Measurements from ENCODE around the gene SYCP2. TPM values are rescaled to one million over a fixed set of nuclear protein-coding genes. Genes with fewer than 3 reads are reported as not detected.

SYCP2 gene
- total and polyA plus RNA-seq, 2 of the 8 experiments (the other 6 are each of a cell fraction or from before 2014, with no cell fraction given): 0.02 to 0.50 TPM

DNA sequence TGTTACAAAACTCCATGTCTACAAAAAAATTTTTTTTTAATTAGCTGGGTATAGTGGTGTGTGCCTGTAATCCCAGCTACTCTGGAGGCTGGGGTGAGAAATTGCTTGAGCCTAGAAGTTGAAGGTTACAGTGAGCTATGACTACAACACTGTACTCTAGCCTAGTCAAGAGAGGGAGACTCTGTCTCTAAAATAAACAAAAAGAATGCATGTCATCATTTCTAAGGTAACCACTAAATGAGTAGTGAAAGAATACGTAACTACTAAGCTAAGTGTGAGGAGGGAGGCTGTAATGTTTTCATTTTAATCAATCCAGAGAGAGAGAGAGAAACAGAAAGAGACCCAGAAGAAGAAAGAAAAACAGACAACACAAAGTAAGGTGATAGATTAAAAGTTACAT, 9.9 kb downstream of the SYCP2 start:
- Histone ChIP-seq H3K79me1 (ENCODE audit: low read depth, low read length) (no peaks in the 10 kb centered on the region), H2AFZ (ENCODE audit: low read length) (no peak overlapping the region), H3K79me2 (ENCODE audit: control insufficient read depth in 1 of 2, insufficient read depth in 2 of 2, low read length in 2 of 2) (no peaks in the 10 kb centered on the region), H3K4me1 (replicated peaks in 1 of 4; ENCODE audit: control insufficient read depth in 3 of 4, insufficient read depth in 4 of 4, low read length in 3 of 4) (no peaks in the 10 kb centered on the region), H3K4ac (replicated peaks; ENCODE audit: insufficient read length, low read depth, low read length) (no peak overlapping the region), H3K56ac (replicated peaks; ENCODE audit: insufficient read length, low read depth, low read length) (no peak overlapping the region), H3K36me3 (ENCODE audit: control insufficient read depth in 2 of 4, insufficient read depth in 4 of 4, low read length in 3 of 4) (no peaks in the 10 kb centered on the region), H4K20me1 (replicated peaks in 1 of 2; ENCODE audit: control insufficient read depth in 1 of 2, insufficient read depth in 2 of 2, low read length in 2 of 2) (no peaks in the 10 kb centered on the region), H3K4me2 (ENCODE audit: insufficient read depth in 1 of 2, low read depth in 2 of 2, low read length in 2 of 2) (no peak overlapping the region), H4K5ac (ENCODE audit: insufficient read length, low read depth, low read length) (no peak overlapping the region), H2BK20ac (ENCODE audit: low read length) (no peak overlapping the region), H4K91ac (replicated peaks; ENCODE audit: insufficient read length, low read length) (no peak overlapping the region), H3K9ac (replicated peaks in 1 of 4; ENCODE audit: extremely low read depth in 1 of 4, low read depth in 3 of 4, low read length in 3 of 4) (no peak overlapping the region), H3K4me3 (ENCODE audit: extremely low read depth in 1 of 4, insufficient read depth in 2 of 4, low read depth in 3 of 4, low read length in 4 of 4) (no peak overlapping the region), H2BK15ac (ENCODE audit: low read length) (no peak overlapping the region), H3K18ac (ENCODE audit: extremely low read depth, low read length) (no peak overlapping the region), H2BK120ac (replicated peaks; ENCODE audit: low read depth, low read length) (no peak overlapping the region), H3K14ac (ENCODE audit: insufficient read length) (no peak overlapping the region), H2BK5ac (ENCODE audit: low read depth, low read length) (no peak overlapping the region), H3K27ac (ENCODE audit: low read depth, low read length) (no peak overlapping the region), H3K23ac (ENCODE audit: insufficient read length) (no peak overlapping the region), H4K8ac (ENCODE audit: extremely low read depth, insufficient read depth, low read length) (no peak overlapping the region), H3K23me2 (ENCODE audit: low read depth, low read length) (no peaks in the 10 kb centered on the region), H3K9me3 (ENCODE audit: insufficient read depth in 2 of 2, low read depth in 1 of 2, low read length in 1 of 2) (no peaks in the 10 kb centered on the region), H3K27me3 (replicated peaks in 1 of 4; ENCODE audit: control insufficient read depth in 3 of 4, extremely low read depth in 1 of 4, insufficient read depth in 3 of 4, low read length in 3 of 4) (peaks cover 0 to 1% (median 0%) of the 10 kb centered on the region in 4 experiments; a peak in 1 of 7 replicates), H2BK12ac (ENCODE audit: low read depth, low read length) (no peak overlapping the region), H2AK5ac (ENCODE audit: low read depth, low read length) (no peak overlapping the region)
- no peak for FAIRE-seq
- 100% methylated on average over 1 of the region's 1 CpG; no CpG with 5 or more reads in 1 of the 2 experiments for WGBS, 2 experiments (ENCODE audit: extremely low coverage in 1 of 2, insufficient coverage in 1 of 2, insufficient read length in 1 of 2, insufficient replicate concordance in 2 of 2, low coverage in 1 of 2, low lambda C conversion rate in 2 of 2, missing lambda C conversion rate in 1 of 2)
- ChIA-PET POLR2A (ENCODE audit: partially characterized antibody) (no interaction called here), CTCF (ENCODE audit: partially characterized antibody) (no interaction called here)
- DNase-seq (ENCODE audit: low read depth in 1 of 2, low spot score in 2 of 2): no peak
- TF ChIP-seq SIN3A (conservative IDR thresholded peaks at IDR 0.05 in 1 of 2, IDR thresholded peaks at IDR 0.05 in 1 of 2; ENCODE audit: low read depth in 1 of 2, low read length in 2 of 2): no peak
- TF ChIP-seq RFX5 (IDR thresholded peaks at IDR 0.05; ENCODE audit: borderline replicate concordance, low read depth, low read length): no peak
- TF ChIP-seq KDM5A (IDR thresholded peaks at IDR 0.05; ENCODE audit: low read length): no peak

Data from H1 (cell line).